Gastroesophageal sphincter (tissue), 3 donors: Measurements from ENCODE around the gene COL5A2.

ENCODE experiments used
- CTCF ChIP-seq, 4 experiments: fragments of 200-600 bp in 2 of 4; fragments of 450-650 bp in 2 of 4; sonication (generic) in 1 of 4; IDR thresholded peaks; one replicate each; pipeline ENCODE4 v1.5.1; 2017 to 2019; ENCODE audit warnings: antibody characterized with exemption in 4 of 4, mild to moderate bottlenecking in 2 of 4, moderate library complexity in 2 of 4
- EP300 ChIP-seq: sonication (generic); formaldehyde crosslinking; IDR thresholded peaks from one replicate; pipeline ENCODE4 v1.6.1; 2017; ENCODE audit warnings: antibody characterized with exemption, mild to moderate bottlenecking
- POLR2A ChIP-seq, 2 donors: fragments of 450-650 bp; IDR thresholded peaks; one replicate each; pipeline ENCODE4 v1.6.1; 2017; ENCODE audit warnings: antibody characterized with exemption in 2 of 2, mild to moderate bottlenecking in 2 of 2, moderate library complexity in 1 of 2
- POLR2AphosphoS5 ChIP-seq: sonication (generic); formaldehyde crosslinking; IDR thresholded peaks from one replicate; pipeline ENCODE4 v1.6.1; 2017; ENCODE audit warnings: antibody characterized with exemption

DNA sequence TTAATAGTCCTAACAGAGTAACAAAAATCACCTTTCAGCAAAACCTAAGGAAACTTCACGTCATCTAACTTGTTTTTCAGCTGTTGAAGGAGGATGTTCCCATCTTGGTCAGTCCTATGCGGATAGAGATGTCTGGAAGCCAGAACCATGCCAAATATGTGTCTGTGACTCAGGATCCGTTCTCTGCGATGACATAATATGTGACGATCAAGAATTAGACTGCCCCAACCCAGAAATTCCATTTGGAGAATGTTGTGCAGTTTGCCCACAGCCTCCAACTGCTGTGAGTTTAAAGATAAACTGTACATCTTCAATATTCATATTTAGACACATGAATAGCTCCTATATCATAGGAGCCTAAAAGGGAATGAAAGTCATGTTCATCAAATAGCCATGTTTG, 194.9 kb downstream of the COL5A2 start:
- TF ChIP-seq POLR2A (IDR thresholded peaks at IDR 0.05), result no peak
- TF ChIP-seq CTCF (IDR thresholded peaks at IDR 0.05), result no peak
- no peak for TF ChIP-seq EP300
- peak; percentile 61 for TF ChIP-seq POLR2AphosphoS5
